Coronary artery (tissue), 2 donors: ENCODE data around the gene AFF2.

Source experiments
- DNase-seq: peaks from one replicate; pipeline ENCODE4 v3.0.0-alpha.2; 2017; ENCODE audit warnings: low spot score
- H3K27ac ChIP-seq, 2 donors: fragments of 200-600 bp; sonication (generic); one replicate each; pipeline ENCODE4 v1.5.1; 2016 to 2019
- H3K4me3 ChIP-seq: fragments of 200-600 bp; sonication (generic); 2 replicates; pipeline ENCODE4 v1.5.1; 2016; ENCODE audit warnings: mild to moderate bottlenecking, moderate library complexity
- TF ChIP-seq, protein P1 (sequence below): fragments of 200-600 bp; sonication (generic); IDR thresholded peaks from one replicate; pipeline ENCODE4 v1.5.1; 2019; ENCODE audit warnings: antibody characterized with exemption

Gene AFF2

GRCh38 chrX:148500423-148501385 is at the start of gene AFF2:
Gene AFF2 (plus strand): TSS chrX:148500617. CDS start chrX:148501098, 481 bp downstream.
- TF ChIP-seq, protein P1, sequence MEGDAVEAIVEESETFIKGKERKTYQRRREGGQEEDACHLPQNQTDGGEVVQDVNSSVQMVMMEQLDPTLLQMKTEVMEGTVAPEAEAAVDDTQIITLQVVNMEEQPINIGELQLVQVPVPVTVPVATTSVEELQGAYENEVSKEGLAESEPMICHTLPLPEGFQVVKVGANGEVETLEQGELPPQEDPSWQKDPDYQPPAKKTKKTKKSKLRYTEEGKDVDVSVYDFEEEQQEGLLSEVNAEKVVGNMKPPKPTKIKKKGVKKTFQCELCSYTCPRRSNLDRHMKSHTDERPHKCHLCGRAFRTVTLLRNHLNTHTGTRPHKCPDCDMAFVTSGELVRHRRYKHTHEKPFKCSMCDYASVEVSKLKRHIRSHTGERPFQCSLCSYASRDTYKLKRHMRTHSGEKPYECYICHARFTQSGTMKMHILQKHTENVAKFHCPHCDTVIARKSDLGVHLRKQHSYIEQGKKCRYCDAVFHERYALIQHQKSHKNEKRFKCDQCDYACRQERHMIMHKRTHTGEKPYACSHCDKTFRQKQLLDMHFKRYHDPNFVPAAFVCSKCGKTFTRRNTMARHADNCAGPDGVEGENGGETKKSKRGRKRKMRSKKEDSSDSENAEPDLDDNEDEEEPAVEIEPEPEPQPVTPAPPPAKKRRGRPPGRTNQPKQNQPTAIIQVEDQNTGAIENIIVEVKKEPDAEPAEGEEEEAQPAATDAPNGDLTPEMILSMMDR = no peak
- no peak for DNase-seq
- H3K27ac ChIP-seq = peak within 1 kb of the TSS in 1 of 2 donors; percentile 67
- peak within 1 kb of the TSS; percentile 74 for H3K4me3 ChIP-seq

GRCh38 chrX:148457279-148457678 is 43.1 kb upstream of the AFF2 start:
- H3K27ac ChIP-seq = no peak overlapping the region
- H3K4me3 ChIP-seq = no peak overlapping the region
- no peak for DNase-seq
- TF ChIP-seq, protein P1 = no peak

DNA sequence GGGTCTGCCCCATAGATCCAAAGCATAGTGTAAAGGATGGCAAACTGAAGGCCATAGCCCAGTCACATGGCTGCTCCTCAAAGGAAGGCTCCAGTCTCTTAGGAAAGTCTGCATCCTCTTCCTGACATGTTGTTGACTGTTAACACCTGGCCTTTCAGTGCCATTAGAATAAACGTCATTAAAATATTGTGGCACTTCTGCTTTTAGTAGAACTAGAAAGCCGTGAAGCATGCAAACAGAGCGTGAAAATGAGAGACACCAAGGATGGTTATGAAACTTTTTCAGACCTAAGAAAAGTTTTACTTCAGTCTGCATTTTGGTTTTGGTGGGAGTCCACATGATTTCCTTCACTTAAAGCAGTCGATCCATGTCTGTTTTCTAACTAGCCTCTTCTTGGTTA is 41.1 kb upstream of the AFF2 start:
- no peak overlapping the region for H3K4me3 ChIP-seq
- H3K27ac ChIP-seq = no peak overlapping the region
- TF ChIP-seq, protein P1 = no peak
- no peak for DNase-seq

DNA sequence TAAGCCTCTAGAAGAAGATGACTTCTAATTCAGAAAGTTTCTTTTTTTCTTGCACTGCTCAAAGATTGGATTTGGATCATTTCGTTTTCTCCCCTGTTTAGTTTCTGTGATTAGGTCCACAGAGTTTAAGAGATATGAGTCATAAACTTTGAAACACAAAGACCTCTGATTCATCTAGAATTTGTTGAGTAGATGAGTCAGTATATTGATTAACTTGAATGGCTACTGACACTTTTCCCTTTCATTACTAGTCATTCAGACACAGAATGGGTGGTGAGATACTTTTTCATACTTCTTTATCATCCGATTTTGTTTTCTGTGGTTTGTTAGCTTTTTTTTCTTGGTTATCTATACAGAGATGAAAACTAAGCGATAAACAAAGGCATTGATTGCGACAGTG is 34.1 kb upstream of the AFF2 start:
- Histone ChIP-seq H3K27ac (no peak overlapping the region), H3K4me3 (no peak overlapping the region)
- TF ChIP-seq, protein P1 = no peak
- DNase-seq = no peak

- no peak for DNase-seq
- Histone ChIP-seq H3K27ac (no peak overlapping the region), H3K4me3 (no peak overlapping the region)
- TF ChIP-seq, protein P1 = no peak
These were observed 30.1 kb upstream of the AFF2 start for GRCh38 chrX:148470324-148470723.

DNA sequence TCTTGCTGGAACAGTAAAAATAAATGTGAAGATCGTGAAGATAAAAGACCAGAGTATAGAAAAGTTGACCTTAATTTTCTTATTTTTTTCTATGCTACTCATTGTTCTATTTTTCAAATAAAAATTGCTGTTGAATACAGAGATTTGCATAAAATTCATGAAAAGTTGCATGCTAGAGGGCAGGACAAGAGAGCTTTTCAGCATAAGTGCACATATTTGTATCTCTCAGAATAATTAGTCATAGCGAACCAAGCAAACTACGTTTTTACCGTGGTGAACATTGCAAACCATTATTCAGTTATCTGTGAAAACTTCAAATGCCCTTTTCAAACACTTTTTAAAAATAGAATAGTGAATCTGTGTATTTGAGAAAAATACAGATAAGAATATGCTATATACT is 26.4 kb upstream of the AFF2 start:
- TF ChIP-seq, protein P1 = no peak
- Histone ChIP-seq H3K27ac (no peak overlapping the region), H3K4me3 (no peak overlapping the region)
- DNase-seq = no peak

GRCh38 chrX:148492057-148492456 is 8.4 kb upstream of the AFF2 start:
- no peak for DNase-seq
- H3K27ac ChIP-seq = no peak overlapping the region
- TF ChIP-seq, protein P1 = no peak
- H3K4me3 ChIP-seq = no peak overlapping the region
